ES-I3 (cell line): ENCODE measurements around the gene EDAR.

Source experiments
- H3K36me3 ChIP-seq: 2 replicates; pipeline ENCODE4 v1.6.1; 2013; ENCODE audit warnings: mild to moderate bottlenecking, low read length, control low read depth, moderate library complexity; ENCODE audit not compliant: insufficient read depth
- H3K4me1 ChIP-seq: 2 replicates; pipeline ENCODE4 v1.6.1; 2013; ENCODE audit warnings: mild to moderate bottlenecking, control low read depth, low read length; ENCODE audit not compliant: insufficient read depth
- H3K9ac ChIP-seq: 2 replicates; pipeline ENCODE4 v1.6.1; 2013; ENCODE audit warnings: low read depth, mild to moderate bottlenecking, low read length, moderate library complexity
- H3K9me3 ChIP-seq: 2 replicates; pipeline ENCODE4 v1.6.1; 2013; ENCODE audit warnings: mild to moderate bottlenecking, low read length, moderate library complexity; ENCODE audit not compliant: control insufficient read depth, insufficient read depth

EDAR gene

GRCh38 chr2:108988796-108989713 lies at the start of gene EDAR:
Gene EDAR, minus strand, starts transcription at chr2:108989220. Its CDS starts 58,206 bp downstream, at chr2:108931014.
- Histone ChIP-seq H3K4me1 (peaks cover 3% of the 10 kb centered on the region; the same call in 1 of the 2 replicates), H3K36me3 (no peaks in the 10 kb centered on the region), H3K9ac (no peak within 1 kb of the TSS), H3K9me3 (no peaks in the 10 kb centered on the region)

DNA sequence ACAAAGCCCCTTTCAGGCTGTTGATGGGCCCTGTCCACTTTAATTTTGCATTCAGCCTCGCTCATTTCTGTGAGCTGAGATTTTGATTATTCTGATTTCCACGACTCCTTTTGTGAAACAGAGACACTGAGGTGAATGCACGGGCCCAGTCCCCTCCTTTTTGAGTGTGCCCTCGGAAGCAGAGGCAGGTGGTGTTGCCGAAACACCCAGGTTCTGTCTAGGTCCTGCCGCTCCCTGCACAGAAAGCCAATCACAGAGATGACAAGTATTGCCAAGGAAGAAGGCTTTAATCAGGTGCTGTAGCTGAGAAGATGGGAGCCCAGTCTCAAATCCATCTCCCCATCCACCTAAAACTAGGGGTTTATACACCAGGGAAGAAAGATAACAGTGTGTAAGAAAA lies 44.2 kb upstream of the EDAR start:
- no peaks in the 10 kb centered on the region for H3K36me3 ChIP-seq
- peaks cover 12% of the 10 kb centered on the region for H3K4me1 ChIP-seq
- no peaks in the 10 kb centered on the region; the same call in 1 of the 2 replicates for H3K9me3 ChIP-seq
- H3K9ac ChIP-seq, result no peak overlapping the region

DNA sequence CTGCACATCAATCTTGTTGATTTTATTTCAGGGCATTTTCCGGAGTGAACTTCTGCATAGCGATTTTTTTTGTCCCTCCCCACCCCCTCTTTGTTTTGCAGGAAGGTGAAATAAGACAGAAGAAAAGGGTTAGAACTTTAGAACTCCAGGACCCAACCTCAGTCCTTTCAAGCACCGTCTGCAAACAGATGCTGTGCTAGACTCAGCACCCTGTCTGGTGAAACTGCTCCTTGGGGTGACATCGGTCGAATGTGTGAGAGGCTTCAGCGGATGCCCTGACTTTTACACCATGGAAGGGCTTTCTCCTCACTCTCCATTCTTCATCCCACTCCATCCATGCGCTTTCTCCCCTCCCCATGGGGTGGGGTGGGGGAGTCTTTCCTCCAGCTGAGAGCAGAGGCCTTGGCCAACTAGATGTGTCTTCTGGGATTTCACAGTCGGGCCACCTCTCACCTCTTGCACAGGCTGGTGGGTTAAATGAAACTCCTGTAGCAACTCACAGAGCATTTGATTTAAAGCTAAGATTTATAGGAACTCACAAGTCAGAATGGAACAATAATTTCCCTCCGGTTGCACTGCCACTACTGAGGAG lies 43.3 kb upstream of the EDAR start:
- no peaks in the 10 kb centered on the region; the same call in 1 of the 2 replicates for H3K9me3 ChIP-seq
- H3K4me1 ChIP-seq, result peaks cover 12% of the 10 kb centered on the region
- peak overlapping the region; percentile 78 for H3K9ac ChIP-seq
- H3K36me3 ChIP-seq, result no peaks in the 10 kb centered on the region

GRCh38 chr2:109031476-109032228 lies 42.6 kb upstream of the EDAR start:
- Histone ChIP-seq H3K4me1 (peaks cover 12% of the 10 kb centered on the region), H3K9ac (peak overlapping the region; percentile 78), H3K9me3 (no peaks in the 10 kb centered on the region; the same call in 1 of the 2 replicates), H3K36me3 (no peaks in the 10 kb centered on the region)

DNA sequence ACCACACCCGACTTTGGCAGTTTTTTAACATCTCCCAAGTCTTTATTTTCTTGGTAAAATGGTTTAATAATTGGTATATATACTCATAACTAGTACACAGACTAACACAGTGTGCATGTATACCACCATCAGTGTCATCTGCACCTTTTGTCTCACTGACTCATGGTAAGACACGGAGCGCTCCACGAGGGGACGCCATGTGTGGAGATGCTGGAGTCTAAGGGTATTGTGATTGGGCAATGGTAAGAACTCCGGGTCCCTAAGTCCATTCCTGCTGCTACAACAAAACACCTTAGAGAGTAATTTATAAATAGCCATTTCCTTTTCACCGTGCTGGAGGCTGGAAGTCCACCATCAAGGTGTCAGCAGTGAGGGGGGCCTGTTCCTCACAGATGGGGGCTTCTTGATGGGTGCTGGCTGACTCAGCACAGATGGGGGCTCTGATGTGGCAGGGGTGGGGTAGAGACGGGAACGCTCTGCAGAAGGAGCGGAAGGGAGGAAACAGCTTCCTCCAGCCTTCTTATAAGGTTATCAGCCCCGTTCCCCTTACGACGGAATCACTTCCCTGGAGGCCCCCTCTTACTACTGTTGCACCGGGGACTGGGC lies 42.0 kb upstream of the EDAR start:
- Histone ChIP-seq H3K4me1 (peaks cover 12% of the 10 kb centered on the region), H3K9me3 (no peaks in the 10 kb centered on the region; the same call in 1 of the 2 replicates), H3K36me3 (no peaks in the 10 kb centered on the region), H3K9ac (peak overlapping the region; percentile 78)

DNA sequence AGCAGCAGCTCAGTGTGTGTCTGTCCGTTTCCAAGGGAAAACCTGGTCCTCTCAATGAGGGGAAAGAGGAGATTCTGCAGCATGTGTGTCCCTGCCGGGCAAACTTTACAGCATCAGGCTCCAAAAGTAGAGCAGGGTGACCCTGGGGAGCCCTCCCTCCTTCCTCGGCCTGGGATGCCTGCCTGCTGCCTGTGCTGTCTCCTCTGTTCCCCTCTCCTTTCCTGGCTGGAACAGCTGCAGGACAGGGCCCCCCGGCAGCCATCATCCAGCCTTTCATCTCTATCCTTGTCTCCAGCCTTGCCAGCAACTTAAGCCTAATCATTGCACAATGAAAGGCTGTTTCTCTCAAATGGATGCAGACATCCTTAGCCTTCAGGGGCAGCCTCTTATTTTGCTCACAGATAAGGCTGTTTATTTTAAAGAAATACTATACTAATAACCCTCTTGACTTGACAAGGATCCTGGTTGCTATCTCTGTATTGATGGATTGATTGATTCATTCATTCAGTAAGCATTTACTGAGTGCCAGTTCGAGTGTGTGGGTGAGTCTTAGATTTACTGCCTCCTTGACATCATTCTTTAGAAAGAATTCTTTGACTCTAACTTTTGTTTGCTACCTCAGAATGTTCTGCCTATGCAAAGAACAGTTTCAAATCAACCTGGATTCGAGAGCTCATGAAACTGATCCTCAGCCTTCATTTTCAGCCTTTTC lies 40.6 kb upstream of the EDAR start:
- H3K4me1 ChIP-seq, result peaks cover 12% of the 10 kb centered on the region
- H3K36me3 ChIP-seq, result no peaks in the 10 kb centered on the region
- H3K9ac ChIP-seq, result no peak overlapping the region
- no peaks in the 10 kb centered on the region; the same call in 1 of the 2 replicates for H3K9me3 ChIP-seq

GRCh38 chr2:109028738-109029489 lies 39.9 kb upstream of the EDAR start:
- Histone ChIP-seq H3K4me1 (peaks cover 12% of the 10 kb centered on the region), H3K9me3 (no peaks in the 10 kb centered on the region; the same call in 1 of the 2 replicates), H3K9ac (no peak overlapping the region), H3K36me3 (no peaks in the 10 kb centered on the region)

DNA sequence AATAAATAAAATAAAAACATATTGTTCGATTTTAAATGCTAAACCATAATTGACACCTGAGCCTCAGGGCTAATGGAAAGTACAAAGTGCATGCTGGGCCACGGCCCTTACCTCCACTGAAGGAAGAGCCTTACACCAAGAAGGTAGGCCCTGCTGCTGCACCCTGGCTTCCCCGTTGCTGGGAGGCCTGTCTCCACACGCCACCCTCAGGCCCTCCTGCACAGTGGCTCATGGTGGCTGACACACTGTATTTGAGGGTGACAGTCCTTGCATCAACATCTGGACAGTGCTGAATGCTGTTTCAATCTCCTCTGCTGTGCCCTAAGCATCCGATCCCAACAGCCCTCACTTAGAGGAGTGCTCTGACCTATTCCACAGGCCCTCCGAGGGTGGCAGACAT lies 39.3 kb upstream of the EDAR start:
- H3K9ac ChIP-seq, result no peak overlapping the region
- H3K36me3 ChIP-seq, result no peaks in the 10 kb centered on the region
- H3K4me1 ChIP-seq, result peaks cover 12% of the 10 kb centered on the region
- no peaks in the 10 kb centered on the region; the same call in 1 of the 2 replicates for H3K9me3 ChIP-seq

GRCh38 chr2:109027702-109028101 lies 38.7 kb upstream of the EDAR start:
- Histone ChIP-seq H3K9ac (no peak overlapping the region), H3K4me1 (peaks cover 10% of the 10 kb centered on the region), H3K9me3 (no peaks in the 10 kb centered on the region; the same call in 1 of the 2 replicates), H3K36me3 (no peaks in the 10 kb centered on the region)

DNA sequence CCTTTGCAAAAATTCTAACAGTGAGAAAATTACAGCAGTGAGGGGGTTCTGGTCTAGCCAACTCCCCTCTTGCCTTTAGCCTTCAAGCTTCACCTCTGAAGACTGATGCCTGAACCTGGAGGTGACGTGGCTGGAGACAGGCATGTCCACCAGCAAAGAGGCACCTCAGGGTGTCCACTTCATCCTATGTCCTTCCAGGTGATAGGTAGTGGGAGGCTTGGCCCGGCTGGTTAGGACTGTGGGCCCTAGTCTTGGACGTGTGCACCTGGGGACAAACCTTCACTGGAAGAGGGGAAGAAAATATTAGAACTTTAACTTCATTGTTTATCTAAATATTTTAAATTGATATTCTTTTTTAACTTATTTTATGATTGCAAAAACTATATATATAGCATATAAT lies 35.5 kb upstream of the EDAR start:
- Histone ChIP-seq H3K36me3 (no peaks in the 10 kb centered on the region), H3K9me3 (no peaks in the 10 kb centered on the region), H3K4me1 (peaks cover 17% of the 10 kb centered on the region), H3K9ac (no peak overlapping the region)

- no peak overlapping the region for H3K9ac ChIP-seq
- no peaks in the 10 kb centered on the region for H3K9me3 ChIP-seq
These were observed 32.9 kb upstream of the EDAR start for GRCh38 chr2:109021895-109022300.

DNA sequence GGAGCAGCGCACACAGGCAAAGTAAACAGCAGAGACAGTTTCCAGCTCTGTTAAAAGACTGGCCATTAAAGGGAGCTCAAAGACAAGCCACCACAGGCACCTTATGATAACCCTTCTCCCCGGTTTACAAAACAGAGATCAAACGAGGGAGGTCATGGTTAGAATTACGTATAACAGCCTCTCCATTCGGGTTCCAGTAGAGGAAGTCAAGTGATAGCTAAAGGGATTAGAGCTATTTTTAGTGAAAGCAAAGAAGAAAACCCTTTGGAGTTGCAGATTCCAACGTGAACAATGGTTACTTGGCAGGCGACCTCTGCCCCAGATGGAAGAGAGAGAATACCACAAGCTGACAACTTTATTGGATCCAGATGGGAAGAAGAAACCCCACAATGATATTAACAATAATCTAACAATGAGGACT lies 31.2 kb upstream of the EDAR start:
- Histone ChIP-seq H3K9me3 (no peaks in the 10 kb centered on the region), H3K36me3 (no peaks in the 10 kb centered on the region), H3K4me1 (peaks cover 16% of the 10 kb centered on the region), H3K9ac (no peak overlapping the region)

More at GRCh38 chr2:109021895-109022300, 32.9 kb upstream of the EDAR start:
- Histone ChIP-seq H3K4me1 (peaks cover 16% of the 10 kb centered on the region), H3K36me3 (no peaks in the 10 kb centered on the region)

DNA sequence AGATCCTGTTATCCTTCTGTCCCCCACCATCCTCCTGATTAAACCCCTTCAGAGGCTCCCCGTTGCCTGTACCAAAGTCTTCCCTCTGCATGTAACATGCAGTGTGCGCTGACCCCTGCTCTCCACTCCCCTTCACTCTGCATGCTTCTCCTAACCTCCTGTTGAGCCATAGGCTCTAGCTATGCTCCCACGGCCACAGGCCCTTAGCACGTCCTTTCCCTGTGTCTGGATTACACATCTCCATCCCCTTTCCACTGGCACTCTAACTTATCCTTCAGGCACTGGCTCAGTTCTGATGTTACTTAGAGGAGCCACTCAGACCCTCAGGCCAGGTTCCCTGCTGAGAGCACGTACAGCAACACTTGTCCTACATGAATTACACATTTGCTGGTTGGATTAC lies 29.4 kb upstream of the EDAR start:
- no peaks in the 10 kb centered on the region for H3K9me3 ChIP-seq
- no peaks in the 10 kb centered on the region for H3K36me3 ChIP-seq
- no peak overlapping the region for H3K9ac ChIP-seq
- peaks cover 16% of the 10 kb centered on the region for H3K4me1 ChIP-seq
